Coronary artery (tissue), 2 donors: Measurements from ENCODE around the gene CSRNP2.

ENCODE experiments used
- DNase-seq: peaks from one replicate; pipeline ENCODE4 v3.0.0-alpha.2; 2017; ENCODE audit warnings: low spot score
- H3K27ac ChIP-seq, 2 donors: fragments of 200-600 bp; sonication (generic); one replicate each; pipeline ENCODE4 v1.5.1; 2016 to 2019
- H3K4me3 ChIP-seq: fragments of 200-600 bp; sonication (generic); 2 replicates; pipeline ENCODE4 v1.5.1; 2016; ENCODE audit warnings: mild to moderate bottlenecking, moderate library complexity
- CTCF ChIP-seq: fragments of 200-600 bp; sonication (generic); IDR thresholded peaks from one replicate; pipeline ENCODE4 v1.5.1; 2019; ENCODE audit warnings: antibody characterized with exemption

The CSRNP2 gene

GRCh38 chr12:51048661-51049251 is 34.6 kb downstream of the CSRNP2 start:
- no peak for TF ChIP-seq CTCF
- Histone ChIP-seq H3K4me3 (peak overlapping the region; percentile 90), H3K27ac (peak overlapping the region; percentile 61 to 98)
- no peak for DNase-seq

- peak within 1 kb of the TSS; percentile 90 for H3K4me3 ChIP-seq
- peak within 1 kb of the TSS; percentile 79 to 98 for H3K27ac ChIP-seq
- DNase-seq = peak; percentile 97
- peak; percentile 96 for TF ChIP-seq CTCF
Observed at GRCh38 chr12:51047655-51048540, 35.5 kb downstream of the CSRNP2 start, which contains the start of gene LETMD1. Gene LETMD1, plus strand, starts transcription at chr12:51048327. Its CDS starts 30 bp downstream, at chr12:51048357.

GRCh38 chr12:51036279-51036678 is 47.1 kb downstream of the CSRNP2 start:
- DNase-seq = no peak
- no peak for TF ChIP-seq CTCF
- no peak overlapping the region for H3K27ac ChIP-seq
- H3K4me3 ChIP-seq = no peak overlapping the region

- TF ChIP-seq CTCF = no peak
- H3K4me3 ChIP-seq = no peak overlapping the region
- no peak for DNase-seq
- H3K27ac ChIP-seq = no peak overlapping the region
Observed at GRCh38 chr12:51033457-51034089, 49.8 kb downstream of the CSRNP2 start.

GRCh38 chr12:51033048-51033447 is 50.3 kb downstream of the CSRNP2 start:
- Histone ChIP-seq H3K4me3 (no peak overlapping the region), H3K27ac (no peak overlapping the region)
- no peak for TF ChIP-seq CTCF
- DNase-seq = no peak

- H3K27ac ChIP-seq = no peak overlapping the region
- no peak for TF ChIP-seq CTCF
- H3K4me3 ChIP-seq = no peak overlapping the region
- DNase-seq = no peak
Observed at GRCh38 chr12:51028813-51029150, 54.6 kb downstream of the CSRNP2 start.
